Hepatocyte (in vitro differentiated cells): ENCODE data around the gene CCDC88C.

Experiments
- EZH2phosphoT487 ChIP-seq: fragments of 200-600 bp; sonication (generic); IDR thresholded peaks from one replicate; pipeline ENCODE4 v1.6.1; 2018; ENCODE audit warnings: antibody characterized with exemption, mild to moderate bottlenecking, low read depth, moderate library complexity; ENCODE audit not compliant: unreplicated experiment, severe bottlenecking
- TF ChIP-seq, protein P1 (sequence below): fragments of 200-600 bp; sonication (generic); IDR thresholded peaks from 2 replicates; pipeline ENCODE4 v1.5.1; 2016; ENCODE audit warnings: antibody characterized with exemption, mild to moderate bottlenecking; ENCODE audit not compliant: poor library complexity

GRCh38 chr14:91306547-91306946 is 111.1 kb downstream of the CCDC88C start:
- TF ChIP-seq, protein P1, sequence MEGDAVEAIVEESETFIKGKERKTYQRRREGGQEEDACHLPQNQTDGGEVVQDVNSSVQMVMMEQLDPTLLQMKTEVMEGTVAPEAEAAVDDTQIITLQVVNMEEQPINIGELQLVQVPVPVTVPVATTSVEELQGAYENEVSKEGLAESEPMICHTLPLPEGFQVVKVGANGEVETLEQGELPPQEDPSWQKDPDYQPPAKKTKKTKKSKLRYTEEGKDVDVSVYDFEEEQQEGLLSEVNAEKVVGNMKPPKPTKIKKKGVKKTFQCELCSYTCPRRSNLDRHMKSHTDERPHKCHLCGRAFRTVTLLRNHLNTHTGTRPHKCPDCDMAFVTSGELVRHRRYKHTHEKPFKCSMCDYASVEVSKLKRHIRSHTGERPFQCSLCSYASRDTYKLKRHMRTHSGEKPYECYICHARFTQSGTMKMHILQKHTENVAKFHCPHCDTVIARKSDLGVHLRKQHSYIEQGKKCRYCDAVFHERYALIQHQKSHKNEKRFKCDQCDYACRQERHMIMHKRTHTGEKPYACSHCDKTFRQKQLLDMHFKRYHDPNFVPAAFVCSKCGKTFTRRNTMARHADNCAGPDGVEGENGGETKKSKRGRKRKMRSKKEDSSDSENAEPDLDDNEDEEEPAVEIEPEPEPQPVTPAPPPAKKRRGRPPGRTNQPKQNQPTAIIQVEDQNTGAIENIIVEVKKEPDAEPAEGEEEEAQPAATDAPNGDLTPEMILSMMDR = no peak
- TF ChIP-seq EZH2phosphoT487 = no peak
